Panc1 (cell line): ENCODE measurements around the gene EIF2B1.

Experiments used
- POLR2AphosphoS5 ChIP-seq: IDR thresholded peaks from 2 replicates; pipeline ENCODE4 v1.6.1; 2012; ENCODE audit warnings: mild to moderate bottlenecking, low read depth, low read length, moderate library complexity
- TCF7L2 ChIP-seq: IDR thresholded peaks from 2 replicates; pipeline ENCODE4 v1.6.1; 2011; ENCODE audit warnings: mild to moderate bottlenecking, low read depth, low read length, inconsistent platforms
- TF ChIP-seq, protein P1 (sequence below), 2 experiments: IDR thresholded peaks; 2 replicates each; pipeline ENCODE4 v1.6.1; 2011 to 2012; ENCODE audit warnings: low read depth in 2 of 2, control low read depth in 1 of 2, low read length in 1 of 2, mild to moderate bottlenecking in 1 of 2, moderate library complexity in 1 of 2; ENCODE audit not compliant: insufficient read depth in 1 of 2
- TF ChIP-seq, protein P2 (sequence below): fragments of 450-650 bp; IDR thresholded peaks from 2 replicates; pipeline ENCODE4 v1.5.1; 2017; ENCODE audit warnings: mild to moderate bottlenecking

DNA sequence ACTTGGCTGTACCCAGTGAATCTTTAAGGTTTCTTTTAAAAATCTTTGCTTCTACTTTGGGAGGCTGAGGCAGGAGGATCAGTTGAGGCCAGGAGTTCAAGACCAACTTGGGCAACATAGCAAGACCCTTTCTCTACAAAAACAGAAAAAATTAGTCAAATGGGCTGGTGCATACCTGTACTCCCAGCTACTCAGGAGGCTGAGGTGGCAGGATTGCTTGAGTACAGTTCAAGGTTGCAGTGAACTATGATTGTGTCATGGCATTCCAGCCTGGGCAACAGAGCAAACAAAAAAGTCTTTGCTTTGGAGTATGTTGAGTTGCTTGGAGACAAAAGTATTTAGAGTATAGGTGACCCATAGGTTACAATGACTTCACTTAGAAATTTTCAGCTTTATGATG, 37.8 kb downstream of the EIF2B1 start:
- TF ChIP-seq, protein P1, sequence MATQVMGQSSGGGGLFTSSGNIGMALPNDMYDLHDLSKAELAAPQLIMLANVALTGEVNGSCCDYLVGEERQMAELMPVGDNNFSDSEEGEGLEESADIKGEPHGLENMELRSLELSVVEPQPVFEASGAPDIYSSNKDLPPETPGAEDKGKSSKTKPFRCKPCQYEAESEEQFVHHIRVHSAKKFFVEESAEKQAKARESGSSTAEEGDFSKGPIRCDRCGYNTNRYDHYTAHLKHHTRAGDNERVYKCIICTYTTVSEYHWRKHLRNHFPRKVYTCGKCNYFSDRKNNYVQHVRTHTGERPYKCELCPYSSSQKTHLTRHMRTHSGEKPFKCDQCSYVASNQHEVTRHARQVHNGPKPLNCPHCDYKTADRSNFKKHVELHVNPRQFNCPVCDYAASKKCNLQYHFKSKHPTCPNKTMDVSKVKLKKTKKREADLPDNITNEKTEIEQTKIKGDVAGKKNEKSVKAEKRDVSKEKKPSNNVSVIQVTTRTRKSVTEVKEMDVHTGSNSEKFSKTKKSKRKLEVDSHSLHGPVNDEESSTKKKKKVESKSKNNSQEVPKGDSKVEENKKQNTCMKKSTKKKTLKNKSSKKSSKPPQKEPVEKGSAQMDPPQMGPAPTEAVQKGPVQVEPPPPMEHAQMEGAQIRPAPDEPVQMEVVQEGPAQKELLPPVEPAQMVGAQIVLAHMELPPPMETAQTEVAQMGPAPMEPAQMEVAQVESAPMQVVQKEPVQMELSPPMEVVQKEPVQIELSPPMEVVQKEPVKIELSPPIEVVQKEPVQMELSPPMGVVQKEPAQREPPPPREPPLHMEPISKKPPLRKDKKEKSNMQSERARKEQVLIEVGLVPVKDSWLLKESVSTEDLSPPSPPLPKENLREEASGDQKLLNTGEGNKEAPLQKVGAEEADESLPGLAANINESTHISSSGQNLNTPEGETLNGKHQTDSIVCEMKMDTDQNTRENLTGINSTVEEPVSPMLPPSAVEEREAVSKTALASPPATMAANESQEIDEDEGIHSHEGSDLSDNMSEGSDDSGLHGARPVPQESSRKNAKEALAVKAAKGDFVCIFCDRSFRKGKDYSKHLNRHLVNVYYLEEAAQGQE (IDR thresholded peaks at IDR 0.05; ENCODE audit: insufficient read depth in 1 of 2, low read depth in 2 of 2, low read length in 1 of 2): no peak
- TF ChIP-seq POLR2AphosphoS5 (no peak), TCF7L2 (no peak)
- TF ChIP-seq, protein P2, sequence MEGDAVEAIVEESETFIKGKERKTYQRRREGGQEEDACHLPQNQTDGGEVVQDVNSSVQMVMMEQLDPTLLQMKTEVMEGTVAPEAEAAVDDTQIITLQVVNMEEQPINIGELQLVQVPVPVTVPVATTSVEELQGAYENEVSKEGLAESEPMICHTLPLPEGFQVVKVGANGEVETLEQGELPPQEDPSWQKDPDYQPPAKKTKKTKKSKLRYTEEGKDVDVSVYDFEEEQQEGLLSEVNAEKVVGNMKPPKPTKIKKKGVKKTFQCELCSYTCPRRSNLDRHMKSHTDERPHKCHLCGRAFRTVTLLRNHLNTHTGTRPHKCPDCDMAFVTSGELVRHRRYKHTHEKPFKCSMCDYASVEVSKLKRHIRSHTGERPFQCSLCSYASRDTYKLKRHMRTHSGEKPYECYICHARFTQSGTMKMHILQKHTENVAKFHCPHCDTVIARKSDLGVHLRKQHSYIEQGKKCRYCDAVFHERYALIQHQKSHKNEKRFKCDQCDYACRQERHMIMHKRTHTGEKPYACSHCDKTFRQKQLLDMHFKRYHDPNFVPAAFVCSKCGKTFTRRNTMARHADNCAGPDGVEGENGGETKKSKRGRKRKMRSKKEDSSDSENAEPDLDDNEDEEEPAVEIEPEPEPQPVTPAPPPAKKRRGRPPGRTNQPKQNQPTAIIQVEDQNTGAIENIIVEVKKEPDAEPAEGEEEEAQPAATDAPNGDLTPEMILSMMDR: no peak
